ENCODE measurements around the gene HOXA5. TPM values are rescaled to one million over a fixed set of nuclear protein-coding genes. Genes with fewer than 3 reads are reported as not detected.

The HOXA5 gene
- total RNA-seq, 2 experiments from 2014 or later: not detected

DNA sequence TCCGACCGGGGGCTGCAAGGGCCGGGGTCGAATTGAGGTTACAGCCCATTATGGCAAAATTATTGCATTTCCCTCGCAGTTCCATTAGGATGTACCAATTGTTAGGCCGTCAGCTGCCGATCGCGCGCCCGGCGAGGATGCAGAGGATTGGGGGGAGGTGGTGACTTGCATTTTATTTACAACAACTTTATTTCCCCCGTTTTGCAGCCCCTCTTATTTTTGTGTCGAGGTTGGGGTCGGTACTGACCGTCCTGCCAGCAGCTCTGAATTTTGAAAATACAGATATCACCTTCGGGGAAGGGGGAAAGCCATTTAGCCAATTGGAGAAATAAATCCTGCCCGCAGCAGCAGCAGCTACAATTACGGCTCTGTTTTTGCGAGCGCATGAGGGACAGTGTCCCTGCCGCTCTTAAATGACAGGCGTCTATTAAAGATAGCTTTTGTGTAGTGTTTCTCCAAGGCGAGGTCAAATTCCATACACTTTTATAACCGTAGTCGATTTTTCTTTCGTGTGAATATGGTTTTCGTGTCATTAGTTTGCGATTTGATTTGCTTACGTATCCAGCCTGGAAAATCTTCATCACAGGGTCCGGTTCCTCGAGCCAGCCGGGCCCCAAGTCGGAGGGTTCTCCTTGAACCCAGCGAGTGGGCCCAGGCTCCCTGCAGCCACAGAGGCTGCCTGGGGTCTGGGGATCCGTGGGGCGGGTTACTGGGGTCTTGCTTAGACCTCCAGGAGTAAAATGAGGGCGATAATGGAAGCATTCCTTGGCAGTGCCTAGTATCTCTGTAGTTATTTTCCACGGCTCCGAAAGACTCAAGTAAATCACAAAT lies 684 bp upstream of the HOXA5 start:
- no peak overlapping the region for H3K4me3 Mint-ChIP-seq
- no peaks in the 10 kb centered on the region for H3K36me3 Mint-ChIP-seq (ENCODE audit: low read depth)

DNA sequence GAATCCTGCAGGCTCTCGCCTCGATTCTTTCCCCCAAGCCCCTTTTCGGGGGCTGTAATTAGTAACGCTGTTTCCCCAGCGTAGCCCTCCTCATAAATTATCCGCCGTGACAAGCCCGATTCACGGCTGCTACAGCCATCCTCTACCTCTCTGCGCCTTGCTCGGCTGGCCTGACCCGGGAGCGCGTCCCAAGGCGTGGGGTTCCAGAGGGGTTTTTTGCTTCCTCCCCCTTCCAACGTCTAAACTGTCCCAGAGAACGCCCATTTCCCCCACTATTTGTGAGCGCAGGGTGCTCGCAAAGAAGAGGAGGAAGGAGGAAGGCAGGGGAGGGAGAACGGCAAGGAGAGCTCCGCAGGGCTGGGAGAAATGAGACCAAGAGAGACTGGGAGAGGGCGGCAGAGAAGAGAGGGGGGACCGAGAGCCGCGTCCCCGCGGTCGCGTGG lies 880 bp downstream of the HOXA5 start:
- H3K27me3 Mint-ChIP-seq: peaks cover 34% of the 10 kb centered on the region
- intact Hi-C loops (cut with DNase I, micrococcal nuclease): no loop called here
- no peaks in the 10 kb centered on the region for H3K4me1 Mint-ChIP-seq
- ChIA-PET CTCF (no interaction called here), POLR2A (no interaction called here)
- H3K36me3 Mint-ChIP-seq (ENCODE audit: low read depth): no peaks in the 10 kb centered on the region
- no peak overlapping the region for H3K27ac Mint-ChIP-seq
- no peak overlapping the region for H3K4me3 Mint-ChIP-seq
- no peak for DNase-seq
- no peak for ATAC-seq
- no peaks in the 10 kb centered on the region for H3K9me3 Mint-ChIP-seq (ENCODE audit: low read depth)

More for the DNA sequence above, 684 bp upstream of the HOXA5 start:
- DNase-seq (no peak), ATAC-seq (no peak)
- Mint-ChIP-seq H3K4me1 (peaks cover 6% of the 10 kb centered on the region), H3K27me3 (peaks cover 41% of the 10 kb centered on the region), H3K27ac (no peak overlapping the region), H3K9me3 (ENCODE audit: low read depth) (no peaks in the 10 kb centered on the region)
- CTCF ChIA-PET: interaction anchor here (0.6 kb wide), 1 partner anchor 289 kb away, joined by 3 read pairs; no protein-coding TSS in a partner anchor
- POLR2A ChIA-PET: interaction anchor here (0.5 kb wide), 1 partner anchor 44 kb away, joined by 4 read pairs; no protein-coding TSS in a partner anchor
- intact Hi-C loops (cut with DNase I, micrococcal nuclease): no loop called here

DNA sequence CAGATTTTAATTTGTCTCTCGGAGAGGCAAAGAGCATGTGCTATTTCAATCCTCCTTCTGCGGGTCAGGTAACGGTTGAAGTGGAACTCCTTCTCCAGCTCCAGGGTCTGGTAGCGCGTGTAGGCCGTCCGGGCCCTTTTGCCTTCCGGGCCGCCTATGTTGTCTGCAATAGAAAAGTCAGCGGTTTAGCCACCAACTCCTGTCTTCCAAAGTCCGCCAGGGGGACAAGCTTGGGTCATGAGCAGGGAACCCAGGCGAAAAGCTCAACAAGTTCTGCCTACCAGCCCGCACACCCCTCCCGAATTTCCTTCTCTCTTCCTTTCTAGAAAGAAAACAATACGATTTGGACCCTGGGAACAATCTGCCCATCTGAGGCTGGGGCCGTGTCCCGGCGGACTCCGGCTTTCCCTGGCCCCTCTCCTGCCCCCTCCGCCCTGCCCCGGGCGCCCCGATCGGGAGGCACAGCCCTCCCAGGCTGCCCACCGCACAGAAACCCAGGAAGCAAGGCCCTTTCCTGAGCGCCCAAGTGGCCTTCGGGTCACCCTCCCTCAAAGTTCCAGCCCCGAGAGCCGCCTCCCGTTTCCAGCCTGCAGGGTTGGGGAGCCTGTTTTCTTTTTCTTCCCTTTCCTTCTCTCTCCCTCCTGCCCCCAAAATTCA lies 1.4 kb downstream of the HOXA5 start:
- ATAC-seq: no peak
- no peak for DNase-seq
- ChIA-PET POLR2A (no interaction called here), CTCF (interaction anchor here (0.6 kb wide), 1 partner anchor 768 kb away, joined by 3 read pairs; no protein-coding TSS in a partner anchor)
- Mint-ChIP-seq H3K27ac (no peak overlapping the region), H3K4me3 (no peak overlapping the region), H3K36me3 (ENCODE audit: low read depth) (no peaks in the 10 kb centered on the region), H3K4me1 (no peaks in the 10 kb centered on the region), H3K27me3 (peaks cover 29% of the 10 kb centered on the region), H3K9me3 (ENCODE audit: low read depth) (no peaks in the 10 kb centered on the region)
- intact Hi-C loops (cut with DNase I, micrococcal nuclease): no loop called here

DNA sequence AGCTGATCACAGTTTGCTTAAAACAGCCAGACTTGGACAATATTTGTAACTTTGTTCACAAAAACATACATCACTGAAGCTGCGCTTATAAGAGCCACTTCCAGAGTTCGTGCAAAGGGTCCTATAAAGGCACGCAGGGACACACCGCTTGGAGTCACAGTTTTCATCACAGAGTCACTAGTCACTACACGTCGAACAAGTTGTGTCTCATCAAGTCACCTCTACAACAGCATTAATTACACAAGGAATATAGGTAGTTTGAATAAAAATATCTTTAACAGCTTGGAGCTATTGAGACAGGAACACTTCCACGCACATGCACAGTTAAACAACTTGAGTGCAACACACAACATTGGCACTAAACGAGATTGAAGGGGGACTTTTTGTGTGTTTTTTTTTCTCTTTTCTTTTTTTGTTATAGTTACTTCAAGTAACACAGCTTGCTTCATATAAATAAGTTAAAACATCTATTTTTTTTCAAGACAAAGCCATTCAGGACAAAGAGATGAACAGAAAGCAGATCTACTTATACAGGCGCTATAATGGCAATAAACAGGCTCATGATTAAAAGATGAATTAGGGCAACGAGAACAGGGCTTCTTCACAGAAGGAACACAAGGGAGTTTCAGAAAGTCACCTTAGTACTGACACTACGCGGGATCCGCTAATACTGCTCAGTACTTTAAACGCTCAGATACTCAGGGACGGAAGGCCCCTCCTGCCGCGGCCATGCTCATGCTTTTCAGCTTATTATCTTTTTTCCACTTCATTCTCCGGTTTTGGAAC lies 2.2 kb downstream of the HOXA5 start:
- Mint-ChIP-seq H3K4me1 (no peaks in the 10 kb centered on the region), H3K36me3 (ENCODE audit: low read depth) (no peaks in the 10 kb centered on the region), H3K27ac (no peak overlapping the region), H3K9me3 (ENCODE audit: low read depth) (no peaks in the 10 kb centered on the region), H3K4me3 (no peak overlapping the region), H3K27me3 (peaks cover 22% of the 10 kb centered on the region)
- POLR2A ChIA-PET: no interaction called here
- CTCF ChIA-PET: interaction anchor here (0.6 to 1.2 kb wide), 5 partner anchors 10 to 767 kb away, joined by 3 to 5 read pairs (median 3); no protein-coding TSS in a partner anchor
- intact Hi-C loops (cut with DNase I, micrococcal nuclease): no loop called here
- no peak for ATAC-seq
- no peak for DNase-seq

DNA sequence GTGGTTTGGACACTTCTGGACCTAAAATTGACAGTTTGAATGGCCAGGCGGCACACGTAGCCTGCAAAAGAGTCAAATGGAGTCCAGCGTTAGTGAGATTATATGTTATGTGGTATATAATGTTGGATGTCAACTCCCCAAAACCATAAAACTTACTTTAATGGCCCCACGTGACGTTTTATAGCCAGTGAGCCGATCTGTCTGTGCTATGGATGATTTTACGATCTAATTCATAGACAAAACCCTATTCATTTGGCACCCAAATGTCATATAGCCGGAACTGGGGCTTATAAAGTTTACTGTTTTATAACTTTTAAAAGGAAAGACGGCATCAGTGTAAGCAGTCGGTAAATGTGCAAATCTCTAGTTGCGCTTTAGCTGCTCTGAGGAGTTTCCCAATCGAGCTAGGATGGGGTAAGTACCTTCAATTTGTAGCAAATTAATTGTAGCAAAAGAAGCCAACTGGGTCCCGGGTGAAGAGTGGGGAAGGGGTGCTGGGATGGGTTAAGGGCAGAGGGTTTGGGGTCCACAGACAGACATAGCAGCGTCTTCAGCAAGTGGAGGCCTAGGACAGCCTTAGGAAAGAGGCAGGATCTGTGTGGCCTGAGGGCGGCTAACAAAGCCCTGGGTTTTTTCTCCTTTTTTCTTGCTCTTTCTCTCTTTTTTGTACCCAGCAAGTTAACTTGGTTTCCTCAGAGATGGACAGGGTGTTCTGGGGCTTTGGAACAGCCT lies 3.2 kb downstream of the HOXA5 start:
- CTCF ChIA-PET: interaction anchor here (0.6 to 1.2 kb wide), 3 partner anchors 9 to 39 kb away, joined by 4 to 5 read pairs (median 5); no protein-coding TSS in a partner anchor
- Mint-ChIP-seq H3K4me1 (peaks cover 4% of the 10 kb centered on the region), H3K27me3 (peaks cover 26% of the 10 kb centered on the region), H3K9me3 (ENCODE audit: low read depth) (no peaks in the 10 kb centered on the region), H3K4me3 (no peak overlapping the region), H3K27ac (no peak overlapping the region), H3K36me3 (ENCODE audit: low read depth) (no peaks in the 10 kb centered on the region)
- DNase-seq: no peak
- no peak for ATAC-seq
- POLR2A ChIA-PET: no interaction called here
- intact Hi-C loops (cut with DNase I, micrococcal nuclease): no loop called here

DNA sequence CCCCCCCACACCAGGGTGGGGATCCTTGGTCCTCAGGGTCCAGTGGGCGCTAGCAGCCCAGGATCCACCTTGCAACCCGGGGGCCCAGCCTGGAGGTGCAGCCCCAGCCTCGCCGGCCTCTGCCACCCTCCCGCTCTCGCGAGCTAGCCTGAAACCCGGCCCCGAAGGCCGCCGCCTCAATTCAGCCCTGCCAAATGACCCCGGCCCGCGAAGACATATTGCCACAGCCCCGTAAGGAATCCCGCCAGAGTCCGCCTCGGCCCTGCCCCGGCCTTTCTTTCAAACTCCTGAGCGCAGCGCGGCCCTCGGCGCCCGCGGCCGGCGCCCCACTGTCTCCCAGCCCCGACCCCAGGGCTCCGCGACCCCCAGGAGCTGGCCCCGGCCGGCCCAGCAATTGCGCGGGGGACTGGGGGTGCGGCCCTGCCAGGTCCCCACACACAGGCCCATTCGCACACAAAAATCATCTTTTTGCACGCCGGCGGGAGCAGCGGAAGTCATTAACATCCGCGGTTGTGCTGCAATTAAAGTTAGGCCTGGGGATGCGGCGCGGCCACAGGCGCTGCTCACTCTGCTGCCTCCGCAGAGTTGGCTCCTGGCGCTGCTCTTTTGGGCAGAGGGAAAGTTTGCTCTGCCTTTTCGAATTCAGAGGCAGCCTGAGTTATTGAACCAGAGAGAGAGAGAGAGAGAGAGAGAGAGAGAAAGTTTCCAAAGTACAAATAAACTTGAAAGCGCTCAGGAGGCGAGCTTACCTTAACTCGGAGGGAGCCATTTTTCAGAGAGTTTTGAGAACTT lies 4.0 kb downstream of the HOXA5 start:
- intact Hi-C loops (cut with DNase I, micrococcal nuclease): no loop called here
- Mint-ChIP-seq H3K4me3 (no peak overlapping the region), H3K4me1 (peaks cover 11% of the 10 kb centered on the region), H3K27ac (no peak overlapping the region), H3K36me3 (ENCODE audit: low read depth) (no peaks in the 10 kb centered on the region), H3K9me3 (ENCODE audit: low read depth) (no peaks in the 10 kb centered on the region), H3K27me3 (peaks cover 27% of the 10 kb centered on the region)
- POLR2A ChIA-PET: no interaction called here
- no peak for ATAC-seq
- CTCF ChIA-PET: interaction anchor here (0.6 kb wide), 1 partner anchor 10 kb away, joined by 4 read pairs; no protein-coding TSS in a partner anchor
- DNase-seq: no peak

DNA sequence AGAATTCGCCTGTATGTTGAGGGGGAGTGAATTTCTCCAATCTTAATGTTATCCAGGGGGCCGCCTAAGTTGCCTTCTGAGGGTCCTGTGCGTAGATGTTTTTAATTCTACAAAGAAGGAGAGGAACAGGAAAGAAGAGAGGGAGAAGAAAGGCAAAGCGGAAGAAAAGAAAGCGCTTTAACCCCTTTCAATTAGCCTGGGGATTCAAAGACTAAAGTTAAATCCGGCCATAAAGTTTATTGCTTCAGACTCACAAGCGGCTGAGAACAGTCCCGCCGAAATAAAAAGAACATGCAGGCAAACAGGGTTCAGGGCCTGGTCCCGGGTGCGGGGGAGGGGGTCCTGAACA lies 4.5 kb downstream of the HOXA5 start:
- POLR2A ChIA-PET: no interaction called here
- Mint-ChIP-seq H3K4me1 (peaks cover 16% of the 10 kb centered on the region), H3K9me3 (ENCODE audit: low read depth) (no peaks in the 10 kb centered on the region), H3K36me3 (ENCODE audit: low read depth) (no peaks in the 10 kb centered on the region), H3K27ac (no peak overlapping the region), H3K4me3 (no peak overlapping the region), H3K27me3 (peaks cover 32% of the 10 kb centered on the region)
- ATAC-seq: no peak
- DNase-seq: no peak
- intact Hi-C loops (cut with DNase I, micrococcal nuclease): no loop called here
- CTCF ChIA-PET: no interaction called here

DNA sequence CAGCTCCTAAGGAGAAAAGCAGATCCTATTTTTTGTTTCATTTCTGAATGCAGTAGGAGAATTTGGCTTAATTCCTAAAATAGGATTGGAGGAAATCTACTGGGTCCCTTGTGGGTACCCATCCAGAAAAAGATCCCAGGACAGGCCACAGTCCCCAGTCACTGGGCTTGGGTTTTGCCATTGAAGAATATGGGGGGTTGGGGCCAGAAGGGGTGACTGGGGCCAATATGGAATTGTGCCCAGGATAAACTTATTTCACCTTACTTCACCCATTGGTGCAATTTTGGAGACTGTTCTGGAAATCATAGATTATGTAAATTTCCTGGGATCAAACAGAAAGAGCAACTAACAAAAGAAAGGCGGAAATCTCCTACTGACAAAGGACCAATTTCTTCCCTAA lies 5.0 kb downstream of the HOXA5 start:
- ChIA-PET POLR2A (no interaction called here), CTCF (no interaction called here)
- peaks cover 19% of the 10 kb centered on the region for H3K4me1 Mint-ChIP-seq
- H3K9me3 Mint-ChIP-seq (ENCODE audit: low read depth): no peaks in the 10 kb centered on the region
- ATAC-seq (no peak), DNase-seq (no peak)
- H3K27ac Mint-ChIP-seq: no peak overlapping the region
- H3K4me3 Mint-ChIP-seq: no peak overlapping the region
- no peaks in the 10 kb centered on the region for H3K36me3 Mint-ChIP-seq (ENCODE audit: low read depth)
- intact Hi-C loops (cut with DNase I, micrococcal nuclease): no loop called here
- H3K27me3 Mint-ChIP-seq: peaks cover 36% of the 10 kb centered on the region

DNA sequence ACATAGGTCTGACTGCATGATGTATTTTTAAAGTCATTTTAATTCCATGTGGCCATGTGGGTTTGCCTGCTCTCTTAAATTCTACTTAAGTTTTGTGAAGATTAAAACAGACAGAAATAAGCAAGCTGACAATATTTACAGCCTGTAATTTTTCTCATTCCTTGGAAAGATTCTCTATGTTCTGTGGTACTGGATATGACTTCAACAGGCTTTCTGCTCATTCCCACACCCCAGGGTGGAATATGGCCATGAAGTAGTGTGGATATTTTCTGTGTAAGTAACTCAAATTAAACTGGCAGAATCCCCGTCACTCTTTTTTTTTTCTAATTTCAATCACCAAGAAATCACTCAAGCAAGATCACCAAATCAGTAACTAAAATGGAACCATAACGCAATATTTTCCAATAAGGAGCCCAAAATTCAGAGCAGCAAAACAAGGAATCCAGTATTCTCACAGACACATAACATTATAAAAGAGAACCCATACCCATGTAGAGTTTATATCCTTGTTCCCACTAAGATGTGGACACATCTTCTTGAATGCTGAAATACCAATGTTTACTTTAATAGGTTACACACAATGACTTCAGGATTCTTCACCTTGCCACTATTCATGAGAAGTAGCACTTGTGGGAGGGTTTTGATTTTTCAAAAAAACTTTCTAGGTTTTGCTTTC lies 5.7 kb downstream of the HOXA5 start:
- H3K9me3 Mint-ChIP-seq (ENCODE audit: low read depth): no peaks in the 10 kb centered on the region
- no peaks in the 10 kb centered on the region for H3K36me3 Mint-ChIP-seq (ENCODE audit: low read depth)
- ATAC-seq: no peak
- ChIA-PET CTCF (no interaction called here), POLR2A (no interaction called here)
- intact Hi-C loops (cut with DNase I, micrococcal nuclease): no loop called here
- H3K27me3 Mint-ChIP-seq: peaks cover 36% of the 10 kb centered on the region
- peaks cover 19% of the 10 kb centered on the region for H3K4me1 Mint-ChIP-seq
- H3K4me3 Mint-ChIP-seq: no peak overlapping the region
- H3K27ac Mint-ChIP-seq: no peak overlapping the region
- no peak for DNase-seq

DNA sequence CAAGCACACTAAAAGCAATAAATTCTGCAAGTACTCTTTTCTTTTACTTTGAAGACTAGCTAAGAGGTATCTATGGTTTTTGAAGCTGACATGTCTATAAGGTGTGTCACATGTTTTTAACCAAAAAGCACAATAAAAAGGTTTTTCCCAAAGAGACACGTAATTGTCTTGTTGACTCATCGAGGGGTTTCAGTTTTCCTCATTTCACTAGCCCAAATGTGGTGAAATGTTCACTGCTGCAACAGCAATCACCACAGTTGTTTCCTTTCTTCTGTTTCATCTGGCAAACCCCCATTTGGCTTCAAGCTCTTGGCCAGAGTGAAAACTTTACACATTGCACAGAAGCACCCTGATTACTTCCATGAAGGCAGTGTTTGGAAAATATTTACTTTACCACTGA lies 9.1 kb downstream of the HOXA5 start:
- Mint-ChIP-seq H3K27me3 (peaks cover 32% of the 10 kb centered on the region), H3K4me3 (no peak overlapping the region), H3K36me3 (ENCODE audit: low read depth) (no peaks in the 10 kb centered on the region), H3K27ac (peak overlapping the region; percentile 49), H3K9me3 (ENCODE audit: low read depth) (no peaks in the 10 kb centered on the region), H3K4me1 (peaks cover 19% of the 10 kb centered on the region)
- peak; percentile 39 for DNase-seq
- CTCF ChIA-PET: interaction anchor here (0.8 to 1.2 kb wide), 2 partner anchors 24 to 33 kb away, joined by 3 read pairs; no protein-coding TSS in a partner anchor
- peak; percentile 78 for ATAC-seq
- intact Hi-C loops (cut with DNase I, micrococcal nuclease): loop anchor here (1.0 to 5.0 kb wide), 4 partner anchors 16 to 269 kb away; partner anchors contain the start of gene HOXA1 (in 1 of the 2)
- POLR2A ChIA-PET: no interaction called here

Measured in activated CD4-positive, alpha-beta T cell treated with anti-CD3 and anti-CD28 coated beads for 36 hours (primary cell).